ENCODE data around the gene RAD51D.

Gene RAD51D

DNA sequence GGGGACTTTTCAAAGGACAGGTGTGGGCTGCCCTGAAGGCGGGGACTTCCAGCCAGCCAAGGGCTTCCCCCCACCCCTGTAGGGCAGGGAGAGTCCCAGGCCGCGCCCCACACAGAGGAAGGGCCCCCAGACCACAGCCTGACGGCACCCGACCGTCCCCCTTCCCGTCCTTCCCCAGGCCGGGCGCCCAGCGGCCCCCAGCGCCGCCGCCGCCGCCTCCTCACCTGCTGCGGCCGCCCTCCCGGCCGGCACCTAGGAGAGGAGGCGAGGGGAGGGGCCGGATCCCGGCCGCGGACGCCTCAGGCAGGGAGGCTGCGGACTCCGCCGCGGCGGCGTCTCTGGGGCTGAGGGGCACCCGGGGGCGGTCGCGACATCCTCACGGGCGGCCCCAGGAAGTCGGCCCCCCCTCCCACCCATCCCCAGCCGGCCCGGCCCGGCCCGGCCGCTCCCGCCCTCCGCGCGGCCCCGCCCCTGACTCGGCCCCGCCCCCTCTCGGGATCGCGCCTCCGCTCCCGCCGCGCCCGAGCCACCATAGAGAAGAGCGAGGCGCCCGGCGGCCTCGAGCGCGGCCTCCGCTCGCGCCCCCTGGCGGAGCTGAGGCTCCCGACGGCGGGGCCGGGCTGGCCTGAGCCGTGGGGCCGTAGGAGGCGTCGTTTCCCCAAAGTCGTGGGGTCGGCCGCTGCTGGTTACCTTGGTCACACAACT, 30.6 kb downstream of the RAD51D start:
- DNase-seq = peak; percentile 83

DNA sequence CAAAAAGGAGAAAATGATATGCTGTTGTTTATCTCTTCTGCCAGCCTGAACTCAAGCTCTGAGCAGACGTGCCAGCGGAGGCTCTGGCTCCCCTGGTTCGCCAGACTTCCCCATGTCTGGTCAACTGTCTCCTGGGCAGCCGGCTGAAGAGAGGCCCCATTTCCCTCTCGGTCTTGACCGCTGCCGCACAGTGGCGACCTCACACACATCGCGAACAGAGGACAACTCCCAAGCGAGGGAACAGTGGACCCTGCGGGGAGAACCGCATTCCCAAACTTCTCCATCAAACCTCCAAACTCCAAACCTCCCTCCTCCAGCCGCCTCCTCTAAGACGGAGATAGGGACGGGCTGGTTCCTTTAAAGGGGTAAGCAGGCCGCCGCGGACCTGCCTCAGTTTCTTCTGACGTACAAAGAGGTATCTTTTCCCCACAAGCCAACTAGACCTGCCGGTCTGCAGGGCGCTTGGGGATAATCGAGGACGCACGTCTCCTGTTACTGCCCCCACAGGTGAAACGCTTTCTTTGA, 31.2 kb downstream of the RAD51D start:
- peak; percentile 13 for DNase-seq

DNA sequence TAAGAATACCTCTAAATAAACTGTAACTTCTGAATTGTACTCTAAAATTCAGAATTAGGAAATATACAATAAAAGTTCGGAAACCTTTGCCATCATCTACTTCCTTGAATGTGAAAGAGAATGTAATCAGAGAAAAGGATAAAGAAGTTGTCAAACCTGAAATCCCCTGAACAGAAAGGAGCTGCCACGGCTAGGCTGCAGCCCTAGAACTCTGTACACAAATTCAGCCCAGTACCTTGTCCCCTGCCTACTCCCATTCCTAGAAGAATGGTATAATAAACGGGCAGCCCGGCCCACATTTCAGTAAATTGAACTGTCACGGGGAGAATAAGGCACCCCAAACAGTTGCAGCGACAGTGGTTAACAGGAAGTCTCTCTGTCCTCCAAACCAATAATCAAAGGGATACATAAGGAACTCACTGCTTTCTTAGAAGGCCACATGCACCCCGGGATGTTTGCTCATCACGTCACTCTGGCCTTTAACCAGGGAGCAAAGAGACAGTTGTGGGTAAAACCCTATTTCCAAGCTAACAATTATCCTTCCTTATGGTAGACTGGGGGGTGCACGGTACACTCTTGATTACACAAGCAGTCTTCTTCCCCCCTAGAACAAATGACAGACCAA, 31.8 kb downstream of the RAD51D start:
- peak; percentile 3 for DNase-seq

DNA sequence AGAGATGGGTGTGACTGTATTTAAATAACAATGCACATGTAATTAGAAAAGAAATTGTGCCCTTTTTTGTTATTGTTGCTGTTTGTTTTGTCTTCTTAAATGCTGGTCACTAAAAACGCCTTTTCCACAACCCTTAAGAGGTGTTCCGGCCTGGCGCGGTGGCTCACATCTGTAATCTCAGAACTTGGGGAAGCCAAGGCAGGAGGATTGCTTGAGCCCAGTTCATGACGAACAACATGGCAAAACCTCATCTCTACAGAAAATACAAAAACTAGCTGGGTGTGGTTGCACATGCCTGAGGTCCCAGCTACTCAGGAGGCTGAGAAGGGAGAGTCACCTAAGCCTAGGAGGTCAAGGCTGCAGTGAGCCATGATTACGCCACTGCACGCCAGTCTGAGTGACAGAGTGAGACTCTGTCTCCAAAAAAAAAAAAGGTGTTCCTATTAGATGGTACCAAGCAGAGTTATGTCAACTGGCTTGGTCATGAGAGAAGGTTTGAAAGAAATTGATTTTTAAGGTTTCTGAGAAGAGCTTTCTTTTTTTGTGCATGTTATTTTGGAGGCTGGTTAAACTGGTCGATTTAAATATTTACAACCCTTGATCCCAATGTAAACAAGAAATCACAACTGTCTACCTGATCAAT, 32.6 kb downstream of the RAD51D start:
- no peak for DNase-seq

DNA sequence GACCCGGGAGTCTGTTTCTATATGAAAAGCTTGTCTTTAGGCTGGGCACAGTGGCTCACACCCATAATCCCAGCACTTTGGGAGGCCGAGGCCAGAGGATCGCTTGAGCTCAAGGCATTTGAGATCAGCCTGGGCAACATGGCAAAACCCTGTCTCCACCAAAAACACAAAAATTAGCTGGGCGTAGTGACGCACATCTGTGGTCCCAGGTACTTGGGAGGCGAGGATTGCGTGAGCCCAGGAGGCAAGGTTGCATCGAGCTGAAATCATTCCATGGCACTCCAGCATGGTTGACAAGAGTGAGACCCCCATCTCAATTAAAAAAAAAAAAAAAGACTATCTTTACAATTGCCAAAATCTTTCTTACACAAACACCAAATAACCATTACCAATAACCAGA, 33.5 kb downstream of the RAD51D start:
- DNase-seq = no peak

DNA sequence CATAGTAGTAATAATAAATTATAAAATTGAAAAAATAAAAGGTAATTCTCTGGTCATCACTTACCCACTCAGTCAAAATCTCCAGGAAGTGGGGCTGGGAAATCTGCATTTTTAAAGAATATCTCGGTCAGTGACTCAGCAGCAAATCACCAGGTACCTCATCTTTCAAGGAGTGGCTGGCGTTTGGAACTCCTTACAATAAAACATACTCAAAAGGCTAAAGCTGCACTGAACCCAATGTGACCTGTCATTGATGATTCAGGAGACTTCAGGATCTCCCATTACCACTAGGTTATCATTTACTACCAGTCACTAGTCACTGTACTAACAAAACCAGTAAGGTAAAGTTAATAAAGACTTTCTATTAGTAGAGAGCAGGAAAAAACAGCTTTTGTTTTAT, 34.7 kb downstream of the RAD51D start:
- peak; percentile 72 for DNase-seq

DNA sequence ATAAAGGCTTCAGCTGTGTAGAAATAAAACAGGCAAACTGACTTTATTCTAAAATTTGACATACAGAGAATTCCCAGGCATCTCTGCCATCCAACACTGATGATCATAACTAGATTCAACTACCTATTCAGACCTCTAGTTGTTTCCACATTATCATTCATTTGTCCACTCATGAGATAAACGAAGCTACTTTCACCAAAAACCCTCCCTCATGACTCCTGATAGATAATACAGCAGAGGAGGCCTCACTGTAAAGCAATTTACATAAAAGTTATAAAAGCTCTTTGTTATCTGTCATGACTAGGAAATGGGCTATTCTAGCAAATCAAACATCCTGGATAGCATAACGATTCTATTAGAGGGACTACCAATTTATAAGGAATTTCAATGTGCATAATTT, 36.6 kb downstream of the RAD51D start:
- no peak for DNase-seq

DNA sequence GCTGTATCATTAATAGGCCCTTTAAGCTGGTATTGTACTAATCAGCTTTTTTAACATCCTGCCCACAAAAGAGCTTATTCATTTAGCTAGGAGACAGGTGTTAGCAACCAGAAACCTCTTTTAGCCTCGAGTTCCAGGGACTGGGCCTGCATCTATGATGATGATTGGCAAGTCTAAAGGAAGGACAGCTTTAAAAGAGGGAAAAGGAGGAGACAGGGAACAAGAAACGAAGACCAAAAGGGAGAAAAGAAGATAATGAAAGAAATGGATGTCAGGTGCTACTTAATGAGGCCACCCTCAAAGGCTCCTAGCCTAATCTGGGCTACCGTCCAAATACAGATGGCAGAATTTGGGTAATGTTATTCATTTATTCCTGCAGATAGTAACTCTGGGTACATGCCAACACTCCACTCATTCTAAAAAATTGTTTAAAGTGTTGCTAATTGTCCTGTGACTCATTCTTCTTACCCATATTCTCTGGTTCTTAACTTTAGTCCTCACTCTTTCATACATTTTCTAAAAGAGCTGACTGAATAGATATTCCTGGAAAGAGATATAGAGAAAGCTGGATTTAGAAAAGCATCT, 37.5 kb downstream of the RAD51D start:
- DNase-seq = peak; percentile 93

DNA sequence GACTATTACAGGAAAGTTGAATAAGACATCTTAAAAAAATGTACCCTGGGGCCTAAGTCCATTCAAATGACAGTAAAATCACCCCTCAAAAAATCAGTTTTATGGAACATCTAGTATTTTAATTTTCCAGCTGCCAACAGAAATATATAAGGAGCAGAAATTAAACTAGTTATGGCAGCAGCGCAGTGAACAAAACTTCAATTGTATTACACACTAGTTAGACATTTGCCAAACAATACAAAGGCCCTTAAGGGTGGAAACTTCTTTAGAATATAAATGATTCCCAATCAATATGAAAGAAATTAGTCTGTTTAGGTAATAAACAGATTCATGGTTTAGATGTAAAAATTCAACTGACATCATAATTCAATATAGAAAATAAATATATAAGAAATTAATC, 38.0 kb downstream of the RAD51D start:
- no peak for DNase-seq

DNA sequence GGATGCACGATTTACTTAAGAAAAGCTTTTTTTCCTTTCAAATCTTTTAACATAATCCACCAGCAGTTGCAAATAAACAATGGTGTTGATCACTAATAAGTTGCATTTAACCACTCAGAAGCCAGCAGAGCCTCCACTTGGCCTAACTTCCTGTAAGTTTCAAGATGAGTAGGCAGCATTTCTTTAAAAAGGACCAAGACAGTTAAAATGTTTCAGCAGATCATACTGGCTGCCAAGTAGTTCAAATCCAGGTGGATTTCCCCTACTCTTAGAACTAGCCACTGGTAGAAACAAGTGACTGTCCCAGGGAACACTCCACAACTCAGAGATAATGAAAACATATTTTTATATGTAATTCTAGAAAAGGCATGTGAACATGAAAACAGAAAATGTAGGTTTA, 39.1 kb downstream of the RAD51D start:
- DNase-seq = no peak

DNA sequence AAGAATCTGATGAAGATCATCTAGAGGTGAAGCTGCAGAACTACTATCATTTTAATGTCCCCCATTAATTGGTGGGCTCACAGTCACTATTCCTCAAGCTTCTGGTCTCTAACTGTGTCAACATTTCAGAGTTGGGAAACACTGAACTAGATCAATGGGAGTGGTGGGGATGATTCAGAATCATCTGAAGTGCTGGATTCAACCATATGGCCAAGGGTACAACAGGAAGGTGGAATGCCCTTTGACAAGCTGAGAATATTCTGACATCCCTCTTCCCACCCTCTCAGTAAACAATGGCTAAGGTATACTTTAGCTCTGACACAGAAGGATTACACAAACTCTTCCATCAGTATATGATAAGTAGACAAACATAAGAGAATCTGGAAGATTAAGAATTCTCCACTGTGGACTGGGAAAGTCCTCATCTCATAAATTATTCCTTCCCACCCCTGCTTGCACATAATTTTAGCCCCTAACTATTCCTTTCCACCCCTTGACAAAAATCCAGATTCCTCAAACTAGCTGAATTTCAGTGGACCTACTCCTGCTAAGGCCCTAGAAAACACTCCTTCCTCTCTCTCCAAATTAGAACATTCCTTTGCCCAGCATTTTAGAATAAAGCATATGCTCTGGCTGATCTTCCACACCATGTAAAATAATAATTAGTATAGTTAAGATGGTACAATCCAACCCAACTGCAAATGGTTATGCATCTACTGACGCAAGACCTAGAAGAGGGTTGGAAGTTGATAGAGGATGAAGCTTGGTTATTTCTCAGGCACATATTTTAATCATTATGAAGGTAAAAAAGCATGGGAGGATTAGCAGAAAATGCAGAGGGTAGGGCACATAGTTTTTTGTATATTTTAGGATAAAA, 39.9 kb downstream of the RAD51D start:
- DNase-seq = no peak

DNA sequence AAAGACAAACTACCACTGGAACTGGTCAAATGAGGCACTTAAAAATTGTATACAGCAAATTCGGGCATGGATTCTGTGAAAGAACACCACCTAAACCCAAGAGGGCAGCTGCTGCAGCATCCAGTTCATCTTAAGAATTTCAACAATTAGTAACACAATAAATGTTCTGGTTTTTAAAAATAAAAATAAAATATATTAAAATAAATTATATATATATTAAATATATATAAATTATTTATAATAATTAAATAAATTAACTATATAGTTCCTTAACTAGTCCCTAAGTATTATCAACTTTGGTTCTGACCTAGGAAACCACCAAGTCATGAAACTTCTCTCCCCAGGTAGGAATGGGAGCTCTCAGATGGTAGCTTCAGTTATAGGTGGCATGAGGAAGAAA, 42.8 kb downstream of the RAD51D start:
- DNase-seq = no peak

DNA sequence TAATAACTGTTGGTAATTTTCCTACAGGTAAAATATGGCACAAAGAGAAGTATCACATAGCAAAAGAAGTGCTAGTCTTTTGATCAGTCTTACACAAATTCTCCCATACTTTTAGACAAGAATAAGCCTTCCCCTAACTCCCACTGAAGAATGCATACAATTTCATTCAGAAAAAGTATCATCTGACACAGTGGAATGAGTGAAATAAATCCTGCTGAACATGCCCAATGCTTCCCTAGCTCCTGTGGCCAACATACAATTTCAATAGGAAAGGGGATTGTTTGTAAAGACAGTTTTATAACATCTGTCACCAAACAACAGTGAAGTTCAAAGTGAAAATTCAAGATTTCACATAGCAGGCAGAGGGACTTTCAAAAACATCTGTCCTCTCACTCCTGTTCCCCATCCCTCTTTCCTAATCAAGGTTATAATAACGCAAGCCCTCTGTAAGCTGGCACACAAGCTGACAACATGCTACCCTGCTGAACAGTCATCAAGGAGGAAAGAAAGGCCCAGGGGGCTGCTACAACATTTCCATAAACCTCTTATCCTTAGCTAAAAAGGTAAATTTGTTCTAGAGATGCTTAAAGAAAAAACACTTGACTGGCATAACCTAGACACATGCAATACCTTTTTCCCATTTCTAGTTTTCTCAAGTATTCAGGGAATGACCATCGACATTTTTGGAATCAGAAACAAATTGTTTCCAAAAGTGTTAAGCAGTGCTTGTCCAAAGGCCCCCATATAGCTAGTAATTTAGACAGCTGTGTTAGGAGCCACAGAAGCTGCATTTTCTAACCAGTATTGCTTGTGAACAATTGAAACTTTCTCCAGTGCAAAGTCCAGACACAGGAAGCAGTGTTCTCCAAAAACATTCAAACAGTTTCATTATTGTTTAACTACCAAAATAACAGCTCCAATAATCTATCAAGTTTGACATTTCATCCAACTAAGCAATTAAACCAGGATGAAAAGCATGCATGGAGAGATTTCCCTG, 44.7 kb downstream of the RAD51D start:
- no peak for DNase-seq

DNA sequence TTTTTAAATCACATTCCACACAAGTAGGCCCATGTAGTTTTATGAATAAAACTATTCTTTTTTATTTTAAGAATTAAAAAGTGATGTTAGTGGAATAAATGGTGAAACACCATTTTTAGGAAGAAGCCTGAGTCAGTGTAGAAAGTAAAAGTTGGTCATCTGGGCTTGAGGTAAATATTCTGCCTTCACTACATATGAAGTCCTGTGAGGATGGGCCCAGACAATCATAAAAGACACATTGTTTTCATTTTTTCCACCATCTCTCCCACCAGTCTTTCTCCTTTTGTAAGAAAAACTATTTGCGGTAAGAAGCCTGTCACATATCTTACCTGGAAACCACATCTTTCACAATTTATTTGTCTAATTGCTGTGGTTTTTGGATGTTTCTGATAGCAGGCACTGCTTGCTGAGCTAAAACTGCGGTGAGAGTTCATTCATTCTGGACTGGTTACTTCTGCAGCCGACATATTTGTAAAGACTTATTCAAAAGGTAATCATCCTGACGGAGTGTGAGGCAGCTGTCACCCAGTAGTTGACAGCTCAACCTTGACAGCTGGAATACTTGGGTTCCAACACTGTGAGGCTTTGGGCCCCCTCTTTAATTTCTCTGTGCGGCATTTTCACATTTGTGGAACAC, 45.6 kb downstream of the RAD51D start:
- no peak for DNase-seq

DNA sequence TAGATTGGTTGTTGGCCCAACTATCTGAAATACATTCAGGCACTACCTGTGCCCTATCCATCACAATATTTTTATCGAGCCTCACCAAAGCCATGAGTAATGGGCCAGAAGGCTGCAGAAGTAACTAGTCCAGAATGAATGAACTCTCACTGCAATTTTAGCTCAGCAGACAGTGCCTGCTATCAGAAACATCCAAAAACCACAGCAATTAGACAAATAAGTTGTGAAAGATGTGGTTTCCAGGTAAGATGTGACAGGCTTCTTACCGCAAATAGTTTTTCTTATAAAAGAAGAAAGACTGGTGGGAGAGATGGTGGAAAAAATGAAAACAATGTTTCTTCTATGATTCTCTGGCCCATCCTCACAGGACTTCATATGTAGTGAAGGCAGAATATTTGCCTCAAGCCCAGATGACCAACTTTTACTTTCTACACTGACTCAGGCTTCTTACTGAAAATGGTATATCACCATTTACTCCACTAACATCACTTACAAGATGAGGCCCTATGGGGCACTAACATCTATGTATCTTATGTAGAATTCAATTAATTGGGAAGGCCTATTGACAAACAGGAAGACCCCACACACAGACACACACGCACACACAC, 46.4 kb downstream of the RAD51D start:
- no peak for DNase-seq

DNA sequence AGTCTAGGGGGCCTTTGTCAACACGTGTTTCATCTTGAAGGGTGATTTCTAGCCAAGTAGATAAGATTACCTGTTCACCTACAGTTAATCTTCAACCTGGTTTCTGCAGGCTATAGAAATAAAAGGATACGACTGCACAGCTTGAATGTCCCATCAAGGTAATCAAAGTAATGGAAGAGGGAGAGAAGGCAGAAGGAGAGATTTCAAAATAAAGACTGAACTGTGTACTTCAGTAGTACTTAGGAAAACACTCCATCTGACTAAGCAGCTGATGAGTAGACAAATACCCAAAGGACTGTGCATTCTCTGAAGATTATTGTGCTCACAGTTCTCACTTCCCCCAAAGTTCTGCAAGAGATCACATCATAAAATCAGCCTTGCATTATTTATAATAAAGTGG, 50.3 kb downstream of the RAD51D start:
- DNase-seq = peak; percentile 47

DNA sequence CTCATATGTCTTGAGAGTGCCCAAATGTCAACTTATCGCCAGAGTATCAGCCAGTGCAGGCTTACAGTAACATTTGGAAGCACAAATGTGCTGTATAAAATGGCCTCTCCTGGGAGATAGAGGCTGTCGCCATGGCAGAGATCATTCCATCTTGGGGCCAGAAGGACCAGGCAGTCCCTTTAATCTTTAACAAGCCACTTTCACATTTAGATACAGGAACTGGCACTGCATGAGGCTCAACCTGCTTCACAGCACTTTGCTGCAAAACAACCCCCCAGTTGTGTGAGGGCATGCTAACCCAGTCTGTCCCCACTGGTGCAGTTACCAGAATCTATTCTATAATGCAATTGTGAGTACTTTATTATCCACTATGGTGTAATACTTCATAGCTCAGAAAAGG, 51.4 kb downstream of the RAD51D start:
- DNase-seq = no peak

DNA sequence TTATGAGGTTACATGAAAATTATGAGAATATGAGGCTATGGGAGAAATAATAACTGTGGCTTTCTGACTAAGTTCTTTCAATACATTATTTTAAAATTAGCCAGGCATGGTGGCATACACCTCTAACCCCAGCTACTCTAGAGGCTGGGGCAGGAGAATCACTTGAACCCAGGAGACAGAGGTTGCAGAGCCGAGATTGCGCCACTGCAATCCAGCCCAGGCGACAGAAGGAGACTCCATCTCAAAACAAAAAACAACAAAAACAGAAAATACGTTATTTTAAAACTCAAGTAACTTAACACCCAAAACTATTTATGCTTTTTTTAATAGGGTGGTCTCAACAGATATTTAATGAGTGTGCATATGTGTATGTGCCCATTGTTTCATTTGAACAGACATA, 53.8 kb downstream of the RAD51D start:
- DNase-seq = no peak

DNA sequence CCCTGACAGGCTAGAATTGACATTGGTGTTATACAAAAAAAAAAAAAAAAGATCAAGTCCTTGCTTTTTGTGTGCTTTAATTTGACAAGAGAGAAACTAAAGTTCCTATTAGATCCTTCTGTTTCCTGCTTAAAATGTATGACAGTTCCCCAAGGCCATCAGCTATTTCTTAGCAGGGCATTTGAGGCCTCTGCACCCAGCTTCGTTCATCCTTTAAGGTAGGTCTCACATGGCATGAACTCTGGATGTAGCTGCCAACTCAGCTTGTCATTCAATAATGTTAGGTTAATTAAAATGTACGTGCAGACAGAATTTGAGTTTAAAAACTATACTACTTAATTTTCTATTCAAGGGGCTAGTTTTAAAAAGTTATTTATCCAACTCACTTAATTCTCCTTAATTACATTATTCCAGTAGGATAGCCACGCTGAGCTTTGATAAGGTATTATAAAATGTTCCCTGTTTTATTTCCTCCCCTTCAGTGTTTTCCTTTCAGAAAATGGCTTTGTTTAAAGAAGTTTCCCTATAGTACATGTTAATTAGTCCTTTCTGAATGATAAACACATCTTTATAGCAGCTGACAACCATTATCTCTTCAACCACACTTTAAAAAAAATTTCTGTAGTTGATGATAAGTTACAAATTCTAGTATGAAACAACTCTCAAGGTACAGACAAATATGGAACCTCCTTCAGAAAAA, 55.0 kb downstream of the RAD51D start:
- DNase-seq = no peak

Measured in fibroblast of skin of right biceps (primary cell).